Left lung (tissue), 10 donors: ENCODE data around the gene CT47C1. TPM values are rescaled to one million over a fixed set of nuclear protein-coding genes. Genes with fewer than 3 reads are reported as not detected.

Experiments
- ATAC-seq: fragments of 200-7000 bp; cut with Tn5 transposase; one replicate; pipeline ENCODE4 v1.9.1; 2020; ENCODE audit warnings: moderate library complexity
- DNase-seq, 4 donors: peaks; one replicate each; pipeline ENCODE4 v3.0.0-alpha.2; 2013 to 2020
- H3K27ac ChIP-seq, 2 donors: fragments of 200-600 bp; sonication (generic) in 1 of 2; one replicate each; pipeline versions ENCODE4 v1.5.0 to v1.8.0; 2020 to 2021
- H3K27me3 ChIP-seq, 2 donors: fragments of 200-600 bp; sonication (generic) in 1 of 2; one replicate each; pipeline versions ENCODE4 v1.5.0 to v1.8.0; 2020 to 2021
- H3K36me3 ChIP-seq, 2 donors: fragments of 200-600 bp; sonication (generic) in 1 of 2; one replicate each; pipeline versions ENCODE4 v1.5.0 to v1.8.0; 2020 to 2021
- H3K4me1 ChIP-seq, 2 donors: fragments of 200-600 bp; one replicate each; pipeline ENCODE4 v1.8.0; 2021
- H3K4me3 ChIP-seq, 2 donors: fragments of 200-600 bp; sonication (generic) in 1 of 2; one replicate each; pipeline versions ENCODE4 v1.5.0 to v1.8.0; 2020 to 2021; ENCODE audit warnings: mild to moderate bottlenecking in 1 of 2
- H3K9me3 ChIP-seq, 2 donors: fragments of 200-600 bp; sonication (generic) in 1 of 2; one replicate each; pipeline versions ENCODE4 v1.5.0 to v1.8.0; 2020 to 2021
- intact Hi-C, 2 donors: fragments of 100-400 bp; cut with DNase I; formaldehyde crosslinking; loops; one replicate each; pipeline versions ENCODE4 v1.11.2 to v1.14.2; 2022
- polyA plus RNA-seq, 6 donors: library from polyadenylated mRNA; unstranded; fragments of 120-200 nt; gene quantifications; one replicate each; pipeline ENCODE4 v1.2.1, GENCODE V29; 2013; ENCODE audit not compliant: insufficient read length in 6 of 6
- total RNA-seq, 2 donors: library from RNA; stranded (reverse); fragmentation: NEBNext Ultra II Directional; extraction: Animal tissue kit (Norgen Biotek cat#: 25700); gene quantifications; one replicate each; pipeline ENCODE4 v1.2.1, GENCODE V29; 2021
- TF ChIP-seq, protein P1 (sequence below), 2 donors: fragments of 200-600 bp; sonication (generic) in 1 of 2; IDR thresholded peaks; one replicate each; pipeline versions ENCODE4 v1.5.0 to v1.8.0; 2021; ENCODE audit warnings: antibody characterized with exemption in 2 of 2
- donor health status: DM: no; HTN: yes; CAD: no.
- donor health status: DM: no; HTN: no; CAD: no.

The CT47C1 gene
- total and polyA plus RNA-seq, 8 donors, result not detected

DNA sequence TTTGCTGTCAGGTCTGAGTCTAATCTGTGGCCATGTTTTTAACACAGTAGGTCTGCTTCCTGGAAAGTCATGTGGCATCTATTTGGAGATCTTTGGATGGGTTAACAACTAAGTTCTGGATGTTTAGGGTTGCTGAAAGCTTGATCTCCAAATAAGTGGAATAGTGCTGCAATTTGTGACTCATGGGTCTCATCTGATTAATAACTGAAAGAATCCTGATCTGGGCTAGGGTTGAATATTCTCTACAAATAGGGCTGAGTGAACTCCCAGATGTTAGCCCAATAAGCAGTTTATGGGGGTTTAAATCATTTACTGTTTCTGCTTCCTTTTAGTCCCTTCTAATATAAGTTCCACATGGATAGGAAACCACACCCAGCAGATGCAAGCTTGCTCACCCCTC, 23.1 kb downstream of the CT47C1 start:
- Histone ChIP-seq H3K4me1 (no peaks in the 10 kb centered on the region), H3K27me3 (no peaks in the 10 kb centered on the region), H3K36me3 (no peaks in the 10 kb centered on the region), H3K9me3 (no peaks in the 10 kb centered on the region), H3K4me3 (no peak overlapping the region), H3K27ac (no peak overlapping the region)
- intact Hi-C loops, result no loop called here
- TF ChIP-seq, protein P1, sequence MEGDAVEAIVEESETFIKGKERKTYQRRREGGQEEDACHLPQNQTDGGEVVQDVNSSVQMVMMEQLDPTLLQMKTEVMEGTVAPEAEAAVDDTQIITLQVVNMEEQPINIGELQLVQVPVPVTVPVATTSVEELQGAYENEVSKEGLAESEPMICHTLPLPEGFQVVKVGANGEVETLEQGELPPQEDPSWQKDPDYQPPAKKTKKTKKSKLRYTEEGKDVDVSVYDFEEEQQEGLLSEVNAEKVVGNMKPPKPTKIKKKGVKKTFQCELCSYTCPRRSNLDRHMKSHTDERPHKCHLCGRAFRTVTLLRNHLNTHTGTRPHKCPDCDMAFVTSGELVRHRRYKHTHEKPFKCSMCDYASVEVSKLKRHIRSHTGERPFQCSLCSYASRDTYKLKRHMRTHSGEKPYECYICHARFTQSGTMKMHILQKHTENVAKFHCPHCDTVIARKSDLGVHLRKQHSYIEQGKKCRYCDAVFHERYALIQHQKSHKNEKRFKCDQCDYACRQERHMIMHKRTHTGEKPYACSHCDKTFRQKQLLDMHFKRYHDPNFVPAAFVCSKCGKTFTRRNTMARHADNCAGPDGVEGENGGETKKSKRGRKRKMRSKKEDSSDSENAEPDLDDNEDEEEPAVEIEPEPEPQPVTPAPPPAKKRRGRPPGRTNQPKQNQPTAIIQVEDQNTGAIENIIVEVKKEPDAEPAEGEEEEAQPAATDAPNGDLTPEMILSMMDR (IDR thresholded peaks at IDR 0.05), result no peak
- DNase-seq (no peak), ATAC-seq (no peak)

DNA sequence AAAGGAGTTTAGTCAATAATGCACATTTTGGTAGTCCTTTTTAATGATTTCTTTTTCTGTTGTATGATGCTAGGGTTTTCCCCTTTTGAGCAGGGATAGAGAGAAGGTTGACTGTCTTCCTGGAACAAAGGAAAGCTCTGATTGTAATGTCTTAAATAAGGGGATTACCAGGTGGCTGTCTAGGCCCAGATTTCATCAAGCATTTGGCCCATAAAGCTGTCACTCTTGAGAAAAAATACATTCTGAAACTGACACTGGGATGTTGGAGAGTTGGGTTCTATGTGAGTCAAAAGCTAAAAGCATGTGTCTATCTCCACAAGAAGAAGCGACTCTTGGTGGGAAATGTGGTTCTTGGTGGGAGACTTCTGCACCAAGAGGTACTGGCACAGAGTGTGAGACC, 28.4 kb downstream of the CT47C1 start:
- Histone ChIP-seq H3K4me1 (no peaks in the 10 kb centered on the region), H3K9me3 (no peaks in the 10 kb centered on the region), H3K4me3 (no peak overlapping the region), H3K27me3 (no peaks in the 10 kb centered on the region), H3K36me3 (no peaks in the 10 kb centered on the region), H3K27ac (no peak overlapping the region)
- TF ChIP-seq, protein P1 (IDR thresholded peaks at IDR 0.05), result no peak
- intact Hi-C loops, result no loop called here
- no peak for ATAC-seq
- no peak for DNase-seq

DNA sequence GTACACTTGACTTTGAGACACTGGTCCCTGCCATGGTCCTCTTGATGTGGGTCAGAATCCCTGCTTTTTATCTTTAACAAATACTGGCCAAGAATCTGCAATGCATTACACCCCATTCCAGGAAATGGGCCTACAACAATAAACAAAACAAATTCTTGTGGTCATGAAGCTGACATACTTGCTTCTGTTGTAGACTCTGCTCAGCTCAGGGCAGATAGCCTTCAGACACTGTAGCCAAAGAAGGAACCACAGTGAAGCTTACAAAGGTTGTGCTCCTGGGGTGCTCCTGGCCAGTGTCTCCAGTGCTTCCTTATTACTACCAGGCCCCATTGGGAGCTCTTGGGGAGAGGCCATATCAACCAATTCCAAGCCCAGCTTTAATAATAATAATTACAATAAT, 33.0 kb downstream of the CT47C1 start:
- no peaks in the 10 kb centered on the region for H3K27me3 ChIP-seq
- H3K36me3 ChIP-seq, result no peaks in the 10 kb centered on the region
- H3K4me3 ChIP-seq, result no peak overlapping the region
- TF ChIP-seq, protein P1 (IDR thresholded peaks at IDR 0.05), result no peak
- no peak overlapping the region for H3K27ac ChIP-seq
- DNase-seq, result no peak
- no peaks in the 10 kb centered on the region for H3K9me3 ChIP-seq
- ATAC-seq, result no peak
- no peaks in the 10 kb centered on the region for H3K4me1 ChIP-seq
- intact Hi-C loops, result no loop called here

DNA sequence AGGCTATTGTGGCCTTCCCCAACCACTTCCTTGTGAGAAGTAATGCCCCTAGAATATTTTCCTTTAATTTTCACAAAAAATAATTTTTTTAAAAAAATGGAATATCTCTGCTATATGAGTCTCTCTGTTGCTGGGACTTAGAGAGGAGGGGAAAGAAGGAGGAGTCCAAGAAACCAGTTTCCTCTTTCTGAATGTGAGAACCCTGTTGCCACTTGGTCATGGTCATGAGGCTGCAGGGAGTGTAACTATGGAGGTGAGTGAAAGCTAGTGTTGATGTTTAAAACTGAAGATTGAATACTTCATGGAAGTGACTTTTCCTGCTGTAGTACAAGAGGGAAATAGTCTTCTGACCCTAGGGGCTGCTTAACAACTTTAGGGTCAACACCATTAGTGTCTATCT, 34.4 kb downstream of the CT47C1 start:
- Histone ChIP-seq H3K27me3 (no peaks in the 10 kb centered on the region), H3K4me1 (no peaks in the 10 kb centered on the region), H3K9me3 (no peaks in the 10 kb centered on the region), H3K4me3 (no peak overlapping the region), H3K36me3 (no peaks in the 10 kb centered on the region), H3K27ac (no peak overlapping the region)
- DNase-seq (no peak), ATAC-seq (no peak)
- intact Hi-C loops, result no loop called here
- TF ChIP-seq, protein P1 (IDR thresholded peaks at IDR 0.05), result no peak

DNA sequence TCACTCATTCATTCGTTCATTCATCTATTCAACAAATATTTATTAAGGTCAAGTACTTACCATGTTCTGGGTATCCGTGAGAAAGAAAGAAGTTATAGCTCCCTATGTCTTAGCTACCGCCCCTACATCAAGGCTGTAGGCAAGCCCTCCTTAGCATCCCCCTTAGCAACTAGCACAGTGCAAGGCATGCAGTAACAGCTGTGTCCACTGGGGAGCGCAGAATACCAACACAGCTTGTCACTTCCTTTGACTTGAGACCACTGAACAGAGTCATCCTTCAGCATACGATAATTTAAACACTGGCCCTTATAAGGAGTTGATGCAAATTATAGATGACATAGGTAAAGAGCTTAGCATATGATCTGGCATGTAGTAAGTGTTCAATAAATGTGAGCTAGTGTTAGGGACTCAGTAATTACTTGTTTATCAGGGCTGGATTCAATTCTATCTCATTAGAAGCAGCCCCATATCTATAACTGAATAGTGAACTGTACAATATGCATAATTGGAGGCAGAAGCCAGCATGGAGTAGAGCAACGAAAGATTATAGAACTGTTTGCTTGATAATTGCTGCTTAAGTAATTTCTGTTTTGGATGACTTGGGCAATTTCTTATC, 46.1 kb downstream of the CT47C1 start:
- TF ChIP-seq, protein P1 (IDR thresholded peaks at IDR 0.05), result peak; percentile 59 to 80
- Histone ChIP-seq H3K27ac (no peak overlapping the region), H3K4me3 (no peak overlapping the region), H3K4me1 (no peaks in the 10 kb centered on the region), H3K36me3 (no peaks in the 10 kb centered on the region), H3K27me3 (no peaks in the 10 kb centered on the region), H3K9me3 (no peaks in the 10 kb centered on the region)
- ATAC-seq (peak; percentile 84), DNase-seq (peak in 2 of 4 donors; percentile 25 to 51)
- intact Hi-C loops, result no loop called here
